ENCODE measurements around the gene PADI2.

The PADI2 gene

DNA sequence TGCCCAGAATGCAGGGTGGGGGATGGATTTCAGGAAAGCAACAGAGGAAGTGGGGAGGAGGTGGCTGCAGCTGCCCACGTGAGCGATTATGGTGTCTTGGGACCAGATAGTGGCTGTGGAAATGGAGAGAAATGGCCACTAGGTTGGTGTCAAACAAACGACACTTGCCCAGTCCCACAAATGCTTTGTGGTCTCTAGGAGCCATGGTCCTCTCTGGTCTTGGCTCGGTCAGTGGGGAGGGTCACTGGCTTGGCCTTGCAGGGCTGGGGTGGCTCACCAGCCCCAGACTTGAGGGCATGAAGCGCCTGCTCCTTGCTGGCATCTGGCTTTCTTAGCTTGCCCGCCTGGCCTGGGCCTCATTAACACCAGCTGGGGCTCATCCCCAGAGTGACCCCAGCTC is 7.2 kb downstream of the PADI2 start:
- no peak for DNase-seq

DNA sequence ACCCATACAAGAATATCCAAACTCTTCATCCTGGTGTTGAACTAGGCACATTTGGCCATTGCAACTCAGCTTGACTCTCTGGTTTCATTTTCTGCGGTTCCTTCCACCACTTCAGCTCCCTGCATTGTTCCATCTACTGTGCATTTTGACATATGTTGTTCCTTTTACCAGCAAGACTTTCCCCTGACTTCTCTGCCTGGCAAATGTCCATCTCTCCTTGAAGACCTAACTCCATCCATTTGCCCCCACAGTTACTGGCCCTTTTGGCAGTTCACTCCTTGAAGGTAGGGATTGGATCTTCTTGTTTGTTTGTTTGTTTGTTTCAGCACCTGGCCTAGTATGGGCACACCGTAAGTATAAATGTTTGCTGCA is 8.7 kb downstream of the PADI2 start:
- DNase-seq = no peak

DNA sequence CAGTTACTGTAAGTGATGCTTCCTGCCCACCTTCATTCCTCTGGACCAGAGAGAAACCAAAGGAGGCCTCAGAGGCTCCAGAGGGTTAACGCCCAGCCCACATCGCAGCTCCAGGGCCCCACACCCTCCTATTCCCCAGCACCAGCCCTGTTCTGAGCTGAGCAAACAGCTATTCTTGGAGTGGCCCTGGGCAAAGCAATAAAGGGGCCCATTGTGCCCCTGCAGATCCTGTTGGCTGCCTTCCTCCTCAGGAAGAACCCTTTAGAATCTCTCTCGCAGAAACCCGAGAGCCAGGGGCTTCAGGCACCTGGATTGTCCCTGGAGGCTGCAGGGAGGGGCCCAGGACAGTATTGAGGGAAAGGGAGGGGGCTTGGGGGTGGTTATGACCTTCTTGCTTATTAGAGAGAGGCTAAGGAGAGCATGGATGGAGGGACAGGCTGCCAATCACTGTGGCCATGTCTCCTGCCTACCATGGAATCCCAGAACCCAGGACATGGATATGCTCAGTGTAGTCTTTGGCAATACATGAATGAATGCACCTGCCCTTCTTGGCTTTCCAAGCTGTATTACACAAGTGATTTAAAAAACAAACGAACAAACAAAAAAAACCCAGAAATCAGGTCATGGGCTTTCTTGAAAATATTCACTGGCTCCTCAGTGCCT is 9.2 kb downstream of the PADI2 start:
- peak; percentile 8 for DNase-seq

DNA sequence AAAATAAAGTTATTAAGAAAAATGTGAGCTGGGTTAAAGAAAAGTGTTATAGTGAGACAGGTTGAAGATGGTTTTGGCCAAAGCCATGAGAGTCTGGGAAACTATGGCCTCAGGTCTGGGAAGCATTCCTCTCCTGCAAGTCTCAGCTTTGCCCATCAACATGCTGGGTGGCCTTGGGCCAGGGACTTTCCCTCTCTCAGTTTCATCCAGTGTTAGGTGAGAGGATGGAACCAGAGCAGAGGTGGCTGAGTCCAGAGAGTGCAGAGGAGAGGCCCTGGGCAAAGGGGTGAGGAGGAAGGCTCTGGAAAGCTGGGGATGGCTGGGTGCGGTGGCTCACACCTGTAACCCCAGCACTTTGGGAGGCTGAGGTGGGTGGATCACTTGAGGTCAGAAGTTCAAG is 10.5 kb downstream of the PADI2 start:
- DNase-seq = no peak

DNA sequence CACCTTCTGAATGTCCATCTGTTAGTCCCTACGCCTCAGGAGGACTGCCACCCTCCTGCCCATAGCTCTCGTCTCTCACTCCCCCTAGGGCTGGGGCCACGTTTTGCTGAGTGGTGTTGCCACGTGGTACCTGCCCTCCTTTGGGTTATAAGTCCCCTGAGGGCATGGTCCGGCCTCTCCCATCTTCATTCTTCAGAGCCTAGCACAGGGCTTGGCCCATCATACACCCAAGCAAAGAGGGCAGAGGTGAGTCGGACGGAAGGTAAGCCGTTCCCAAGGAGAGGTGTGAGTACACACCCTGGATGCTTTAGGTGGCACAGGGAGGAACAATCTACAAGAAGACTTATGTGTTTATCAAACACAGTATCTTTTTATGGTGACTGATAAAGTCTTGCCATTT is 10.9 kb downstream of the PADI2 start:
- no peak for DNase-seq

DNA sequence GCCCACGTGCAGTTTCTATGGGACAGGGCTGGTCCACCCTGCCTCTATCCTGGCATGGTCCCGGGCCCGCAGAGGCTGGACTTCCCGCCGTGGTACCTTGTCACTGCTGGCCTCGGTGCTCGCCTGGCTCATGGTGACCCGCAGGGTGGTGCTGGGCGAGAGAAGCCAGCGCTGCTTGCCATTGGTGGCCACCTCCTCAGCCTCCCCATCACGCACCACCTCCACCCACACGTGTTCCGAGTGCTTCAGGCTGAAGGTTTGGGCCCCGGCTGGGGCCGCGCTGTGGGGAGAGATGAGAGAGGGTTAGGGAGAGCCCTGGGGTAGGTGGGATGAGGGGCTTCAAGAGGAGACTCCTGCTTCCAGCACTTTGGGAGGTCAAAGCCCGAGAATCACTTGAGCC is 14.5 kb downstream of the PADI2 start:
- no peak for DNase-seq

DNA sequence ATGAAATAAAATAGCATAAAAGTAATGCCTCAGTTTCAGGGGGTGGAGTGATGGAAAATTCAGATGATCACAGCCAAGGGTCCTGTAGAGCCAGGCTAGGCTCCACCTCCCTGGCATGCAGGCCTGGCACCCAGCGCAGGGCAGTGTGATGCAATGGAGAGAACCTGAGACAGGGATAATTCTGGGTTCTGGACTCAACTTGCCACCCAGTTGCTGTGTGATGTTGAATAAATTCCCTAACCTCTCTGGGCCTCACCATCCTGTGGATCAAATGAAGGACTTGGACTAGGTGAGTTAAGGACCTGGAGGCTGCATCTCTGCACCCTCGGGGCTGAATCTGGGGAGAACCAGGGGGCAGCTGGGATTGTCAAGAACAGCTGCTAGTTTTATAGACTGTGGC is 17.0 kb downstream of the PADI2 start:
- DNase-seq = no peak

DNA sequence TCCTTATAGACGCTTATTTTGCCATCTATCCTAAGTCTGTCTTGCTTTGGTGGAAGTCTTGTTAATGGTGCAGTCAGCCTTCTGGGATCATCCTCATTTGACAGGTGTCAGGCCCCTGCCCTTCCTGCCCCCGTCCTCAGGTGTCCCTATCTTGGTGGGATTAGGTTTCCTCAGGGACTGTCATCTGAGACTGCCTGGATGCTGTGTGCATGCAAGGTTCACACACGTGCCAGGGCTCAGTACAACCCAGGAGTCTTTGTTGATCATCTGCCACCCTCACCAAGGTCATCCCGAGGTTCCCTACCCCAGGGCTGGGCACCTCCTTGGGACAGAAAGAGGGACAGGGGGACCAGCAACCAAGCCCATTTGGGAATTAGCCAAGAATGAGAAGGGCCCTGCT is 18.0 kb downstream of the PADI2 start:
- no peak for DNase-seq

DNA sequence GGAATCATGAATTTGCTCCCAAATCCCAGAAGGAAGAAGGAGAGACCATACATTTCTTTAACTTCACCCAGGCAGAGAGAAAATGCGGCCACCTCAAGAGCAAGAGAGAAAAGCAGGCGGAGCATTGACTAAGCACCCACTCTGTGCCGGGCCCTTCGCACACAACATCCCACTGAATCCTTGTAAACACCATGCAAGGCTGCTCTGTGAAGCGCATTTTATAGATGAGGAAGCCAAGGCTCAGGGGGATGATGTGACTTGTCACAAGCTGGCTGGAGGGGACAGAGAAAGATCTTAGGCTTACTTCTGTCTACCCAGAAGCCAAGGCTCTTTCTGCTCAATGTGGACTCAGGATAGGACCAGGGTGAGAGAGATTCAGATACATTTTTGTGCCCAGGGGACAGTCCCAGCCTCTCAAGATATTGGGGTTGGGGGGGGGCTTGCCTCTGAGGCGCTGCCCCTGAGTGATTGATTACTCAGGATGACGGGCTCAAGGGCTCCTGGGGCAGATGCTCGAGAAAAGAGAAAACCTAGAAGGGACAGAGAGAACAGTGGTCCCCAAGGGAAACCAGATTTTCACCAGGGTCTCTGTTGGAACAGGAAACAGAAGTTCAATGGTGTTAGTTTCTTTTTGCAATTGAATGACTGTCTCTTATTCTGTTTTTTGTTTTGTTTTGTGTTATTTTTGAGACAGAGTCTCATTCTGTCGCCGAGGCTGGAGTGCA is 19.5 kb downstream of the PADI2 start:
- DNase-seq = no peak

DNA sequence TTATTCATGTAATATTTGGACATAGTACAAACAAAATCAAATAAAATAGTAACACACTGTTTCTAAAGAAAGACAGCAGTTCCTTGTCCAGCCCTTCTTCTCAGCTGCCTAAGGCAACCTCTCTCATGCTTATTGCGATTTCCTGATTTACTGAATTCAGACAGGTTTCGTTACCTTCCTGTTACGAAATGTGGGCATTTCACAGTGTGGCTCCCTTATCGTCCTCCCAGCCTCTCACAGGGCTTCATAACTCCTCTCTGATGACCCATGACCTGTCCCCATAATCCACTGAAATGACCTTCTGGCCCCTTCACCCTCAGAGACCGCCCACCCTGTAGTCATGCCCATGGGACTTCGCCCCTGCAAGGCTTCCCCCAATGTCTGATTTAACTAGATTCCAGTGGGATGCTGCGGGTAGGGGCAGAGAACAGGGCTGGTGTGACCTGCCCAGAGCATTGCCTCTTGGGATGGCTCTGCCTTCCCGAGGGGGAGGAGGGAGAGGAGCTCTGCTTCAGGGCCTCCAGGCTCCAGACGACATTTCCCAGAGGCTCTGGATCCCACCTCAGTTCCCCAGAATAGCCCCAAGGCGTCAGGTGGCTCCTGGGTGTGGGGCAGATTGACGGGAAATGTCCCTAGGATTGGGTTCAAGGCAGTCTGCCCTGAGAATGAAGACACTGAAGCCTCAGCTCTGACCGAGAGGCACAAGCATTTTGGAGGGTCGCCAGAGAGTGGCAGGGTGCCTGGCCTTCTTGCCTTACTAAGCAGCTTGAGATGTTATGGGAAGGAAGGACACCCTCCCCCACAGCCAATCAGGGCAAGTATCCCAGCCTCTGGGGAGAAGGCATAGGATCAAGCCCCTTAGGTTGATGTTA is 20.6 kb downstream of the PADI2 start:
- DNase-seq = no peak

DNA sequence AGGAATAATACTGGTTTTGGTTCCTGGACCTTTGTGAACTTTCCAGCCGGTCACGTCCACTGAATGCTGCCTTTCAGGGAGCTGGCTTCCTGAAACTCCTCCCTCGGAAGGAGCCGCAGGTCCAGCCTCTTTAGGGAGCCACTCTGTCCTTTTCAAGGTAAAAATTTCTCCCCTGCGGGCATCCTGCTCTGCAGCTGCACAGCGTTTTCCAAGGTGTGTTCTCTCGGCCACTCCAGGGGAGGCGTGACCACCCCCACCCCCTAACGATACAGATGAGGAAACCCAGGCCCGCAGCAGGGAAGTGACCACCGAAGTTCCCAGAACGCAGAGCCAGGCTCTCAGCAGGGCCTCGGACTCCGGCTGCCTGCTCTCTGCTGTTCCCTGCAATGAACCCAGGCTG is 21.5 kb downstream of the PADI2 start:
- no peak for DNase-seq

DNA sequence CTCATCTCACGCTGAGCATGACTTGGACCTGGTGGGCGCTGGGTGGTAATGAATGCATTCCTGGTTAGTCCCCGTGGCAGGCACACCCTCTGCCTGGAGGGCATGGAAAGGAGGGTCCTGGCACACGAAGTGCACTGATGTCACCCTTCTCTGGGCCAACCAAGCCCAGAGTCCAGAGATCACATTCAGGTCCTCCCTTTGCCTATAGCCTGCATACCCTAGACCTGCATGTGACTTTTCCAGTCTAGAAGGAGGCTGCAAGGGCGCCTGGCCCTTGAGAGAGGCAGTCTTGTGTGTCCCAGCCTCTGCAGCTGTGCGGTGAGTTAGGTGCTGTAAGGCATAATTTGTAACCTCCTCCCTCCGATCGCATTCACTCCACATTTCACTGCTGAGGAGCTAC is 22.1 kb downstream of the PADI2 start:
- DNase-seq = no peak

DNA sequence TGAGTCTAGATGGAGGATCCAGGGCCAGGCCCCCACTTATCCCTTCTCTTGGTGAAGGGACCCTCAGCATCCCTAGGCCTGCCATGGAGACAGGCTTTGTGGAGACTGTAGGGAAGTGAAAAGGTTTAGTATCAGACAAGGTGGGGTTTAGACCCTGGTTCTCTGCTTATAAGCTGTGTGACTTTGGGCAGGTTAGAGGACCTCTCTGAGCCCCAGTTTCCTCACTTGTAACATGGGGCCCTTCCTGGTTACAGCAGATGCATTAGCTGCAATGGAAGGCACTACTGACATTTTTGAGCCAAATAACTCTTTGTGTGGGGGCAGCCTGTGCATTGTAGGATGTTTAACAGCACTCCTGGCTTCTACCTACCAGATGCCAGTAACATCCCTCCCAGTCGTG is 22.7 kb downstream of the PADI2 start:
- no peak for DNase-seq

DNA sequence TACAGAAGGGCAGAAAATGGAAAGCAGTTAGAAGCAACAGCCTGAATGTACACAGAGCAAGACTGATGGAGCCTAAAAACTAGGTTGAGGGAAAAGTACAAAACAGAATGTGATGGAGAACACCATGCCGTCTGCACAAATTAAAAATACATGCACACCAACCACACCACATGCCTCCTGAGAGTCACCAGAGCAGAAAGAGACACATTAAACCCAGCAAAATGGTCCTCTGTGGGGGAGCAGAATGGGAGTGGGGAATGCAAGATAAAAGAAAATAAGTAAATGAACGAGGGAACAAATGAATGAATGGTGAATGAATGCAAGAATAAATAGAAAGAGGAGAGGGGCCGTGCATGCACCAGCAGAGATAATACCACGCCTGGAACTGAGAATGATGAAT is 24.1 kb downstream of the PADI2 start:
- DNase-seq = no peak

DNA sequence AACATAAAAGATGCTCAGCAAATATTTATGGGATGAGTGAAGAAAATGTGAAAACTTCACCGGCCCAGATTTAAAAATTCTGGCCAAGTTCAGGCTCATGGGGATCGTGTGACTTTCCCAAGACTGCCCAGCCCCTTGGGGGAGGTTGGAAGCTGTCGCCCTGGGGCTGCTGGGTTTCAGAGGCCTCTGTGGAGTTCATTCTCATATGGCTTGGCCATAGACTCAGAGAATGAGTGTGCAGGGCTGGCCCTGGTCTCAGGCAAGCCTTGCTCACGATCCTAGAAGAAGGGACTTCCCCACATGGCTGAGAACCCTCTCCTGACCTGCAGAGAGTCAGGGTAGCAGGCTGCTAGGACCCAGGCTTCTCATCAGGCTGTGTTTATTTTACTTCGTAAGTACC is 24.6 kb downstream of the PADI2 start:
- DNase-seq = no peak

DNA sequence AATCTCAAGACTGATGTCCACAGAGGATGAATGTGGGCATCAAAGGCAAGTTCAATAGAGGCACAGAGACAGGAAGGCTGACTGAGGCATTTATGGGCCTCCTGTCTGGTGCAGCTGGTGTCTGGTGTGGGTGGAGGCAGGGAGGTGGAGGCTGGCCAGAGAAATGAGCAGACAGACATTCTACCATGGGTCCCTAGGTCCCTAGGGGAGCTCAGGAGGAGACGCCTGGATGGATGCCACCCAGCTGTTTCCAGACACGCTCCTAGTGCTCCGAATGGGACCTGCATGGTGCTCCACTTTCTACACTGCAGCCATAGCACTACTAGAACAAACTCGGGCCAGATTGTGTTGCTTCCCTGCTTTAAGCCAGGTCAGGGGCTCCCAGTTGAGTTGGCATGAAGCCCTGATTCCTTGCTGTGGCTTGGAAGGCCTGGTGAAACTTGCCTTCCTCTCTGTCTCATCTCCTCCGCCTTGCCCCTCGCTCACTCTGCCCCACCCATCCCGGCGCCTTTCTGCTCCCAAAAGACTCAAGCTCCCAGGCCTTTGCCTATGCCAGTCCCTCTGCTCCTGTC is 25.3 kb downstream of the PADI2 start:
- DNase-seq = no peak

DNA sequence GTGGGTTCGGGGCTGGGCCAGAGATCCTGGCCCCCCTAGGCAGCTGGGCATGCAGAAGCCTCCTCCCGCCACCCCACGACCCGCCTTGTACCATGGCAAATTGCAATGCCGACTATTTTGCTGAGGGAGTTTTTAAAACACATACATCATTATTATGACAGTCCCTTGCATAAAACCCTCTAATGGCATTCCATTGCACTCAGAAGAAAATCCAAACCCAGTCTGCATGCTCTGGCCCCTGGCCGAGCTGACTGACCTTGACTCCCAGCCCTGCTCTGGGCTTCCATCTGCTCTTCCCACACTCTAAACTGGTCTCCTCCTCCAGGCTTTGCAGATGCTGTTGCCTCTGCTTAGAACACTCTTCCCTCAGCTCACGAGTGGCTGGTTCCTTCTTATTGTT is 28.0 kb downstream of the PADI2 start:
- no peak for DNase-seq

DNA sequence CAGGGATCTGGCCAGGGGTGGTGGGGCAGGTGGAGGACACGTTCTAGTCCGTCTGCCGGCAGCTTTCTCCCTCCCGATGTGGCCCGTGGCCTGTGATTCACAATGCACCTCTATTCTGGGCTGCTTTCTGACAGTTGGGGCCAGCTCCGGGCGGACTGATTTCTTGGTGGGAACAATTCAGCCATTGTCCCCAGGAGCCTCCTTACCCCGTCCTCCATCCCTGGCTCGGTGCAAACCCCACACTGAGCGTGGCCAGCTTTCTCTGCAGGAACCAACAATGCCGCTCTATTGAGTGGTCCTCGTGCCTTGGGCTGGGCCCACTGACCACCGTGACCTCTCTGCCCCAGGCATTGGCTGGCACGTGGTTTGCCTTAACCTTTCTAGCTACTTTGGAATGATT is 29.7 kb downstream of the PADI2 start:
- no peak for DNase-seq

DNA sequence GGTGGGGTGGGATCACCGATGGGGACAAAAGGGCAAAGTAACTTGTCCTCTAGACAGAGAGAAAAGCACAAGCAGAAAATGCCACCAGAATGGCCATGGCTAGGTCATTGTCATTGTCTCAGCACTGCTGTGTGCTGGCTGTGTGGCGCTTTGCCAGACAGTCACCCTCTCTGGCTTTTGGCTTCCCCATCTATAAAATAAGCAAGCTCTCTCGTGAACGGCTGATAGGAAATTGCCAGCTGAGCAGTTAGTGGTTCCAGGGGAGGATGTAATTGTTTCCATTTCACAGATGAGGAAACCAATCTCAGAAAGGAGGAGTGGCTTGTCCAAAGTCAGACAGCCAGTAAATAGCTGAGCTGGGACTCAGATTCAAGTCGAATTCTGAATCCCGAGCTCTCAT is 32.5 kb downstream of the PADI2 start:
- DNase-seq = no peak

DNA sequence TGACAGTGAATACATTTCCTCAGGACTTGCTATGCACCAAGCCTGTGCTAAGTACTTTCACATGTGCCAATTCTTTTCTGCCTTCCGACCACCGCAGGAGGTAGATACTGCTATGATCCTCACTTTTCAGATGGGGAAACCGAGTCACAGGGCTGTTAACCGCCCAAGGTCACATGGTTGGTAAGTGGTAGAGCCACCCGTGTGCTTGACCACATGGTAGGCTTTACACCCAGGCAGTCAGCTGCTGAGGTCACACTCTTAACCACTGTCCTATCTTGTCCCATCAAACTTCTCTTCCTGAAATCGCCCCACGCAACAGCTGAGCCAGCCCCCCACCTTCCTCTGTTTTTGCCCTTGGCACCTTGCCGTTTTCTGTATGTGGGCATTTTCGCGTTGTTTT is 34.5 kb downstream of the PADI2 start:
- DNase-seq = no peak

DNA sequence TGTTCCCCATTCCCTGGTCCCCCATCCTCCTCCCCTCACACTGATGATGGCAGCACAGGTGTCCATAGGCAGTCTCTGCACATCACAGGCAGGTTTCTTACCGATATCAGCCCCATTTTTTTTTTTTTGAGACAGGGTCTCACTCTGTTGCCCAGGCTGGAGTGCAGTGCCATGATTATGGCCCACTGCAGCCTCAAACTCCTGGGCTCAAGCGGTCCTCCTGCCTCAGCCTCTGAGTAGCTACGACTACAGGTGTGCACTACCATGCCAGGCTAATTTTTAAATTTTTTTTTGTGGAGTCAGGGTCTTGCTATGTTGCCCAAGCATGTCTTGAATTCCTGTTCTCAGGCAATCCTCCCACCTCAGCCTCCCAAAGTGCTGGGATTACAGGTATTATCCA is 36.5 kb downstream of the PADI2 start:
- DNase-seq = no peak

DNA sequence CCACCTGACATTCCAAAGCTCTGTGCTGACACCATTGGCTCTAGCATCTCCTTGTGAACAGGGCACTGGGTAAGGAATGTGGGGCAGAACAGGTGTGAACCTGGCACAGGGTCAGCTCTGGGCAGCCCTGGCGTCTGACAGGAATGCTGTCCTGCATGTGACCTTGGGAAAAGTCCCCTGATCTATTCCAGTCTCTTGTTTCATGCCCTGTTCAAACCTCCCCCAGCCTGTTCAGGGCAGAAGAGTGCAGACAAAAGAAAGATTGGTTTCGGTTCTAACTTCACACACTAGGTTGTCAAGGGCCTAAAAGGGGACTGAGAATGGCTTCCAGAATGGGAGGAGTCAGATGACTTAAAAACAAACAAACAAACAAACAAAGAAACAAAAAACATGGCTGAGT is 37.8 kb downstream of the PADI2 start:
- DNase-seq = no peak

DNA sequence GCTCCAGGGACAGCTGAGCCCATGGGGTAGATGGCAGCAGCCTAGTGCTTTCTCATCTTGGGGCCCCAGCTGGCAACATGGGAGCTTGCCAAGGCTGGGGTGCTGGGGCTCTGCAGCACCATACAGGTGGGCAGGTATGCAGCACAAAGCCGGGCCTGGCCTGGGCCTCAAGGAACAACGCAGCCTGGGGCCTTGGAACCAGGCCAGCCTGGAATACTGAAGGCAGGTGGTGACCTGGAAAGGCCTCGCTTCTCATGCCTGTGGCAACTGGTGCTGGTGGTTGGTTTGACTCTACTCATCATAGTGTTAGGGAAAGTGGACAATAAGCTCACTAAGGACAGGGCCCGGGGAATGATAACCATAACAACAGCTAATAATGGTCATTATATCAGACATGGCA is 38.4 kb downstream of the PADI2 start:
- DNase-seq = no peak

Data from NCI-H146 (cell line).